IMR-90 (cell line): Measurements from ENCODE around the gene EIF1AD.

Source experiments
- CHD1 ChIP-seq: IDR thresholded peaks from 2 replicates; pipeline ENCODE4 v1.6.1; 2012; ENCODE audit warnings: low read depth, low read length, improper control_type of control experiment
- POLR2A ChIP-seq: IDR thresholded peaks from 2 replicates; pipeline ENCODE4 v1.6.1; 2012; ENCODE audit warnings: mild to moderate bottlenecking, low read depth, low read length
- TF ChIP-seq, protein P1 (sequence below): fragments of 150-350 bp; IDR thresholded peaks from 2 replicates; pipeline ENCODE4 v1.6.1; 2017; ENCODE audit warnings: mild to moderate bottlenecking, antibody characterized with exemption, low read length, low read depth

DNA sequence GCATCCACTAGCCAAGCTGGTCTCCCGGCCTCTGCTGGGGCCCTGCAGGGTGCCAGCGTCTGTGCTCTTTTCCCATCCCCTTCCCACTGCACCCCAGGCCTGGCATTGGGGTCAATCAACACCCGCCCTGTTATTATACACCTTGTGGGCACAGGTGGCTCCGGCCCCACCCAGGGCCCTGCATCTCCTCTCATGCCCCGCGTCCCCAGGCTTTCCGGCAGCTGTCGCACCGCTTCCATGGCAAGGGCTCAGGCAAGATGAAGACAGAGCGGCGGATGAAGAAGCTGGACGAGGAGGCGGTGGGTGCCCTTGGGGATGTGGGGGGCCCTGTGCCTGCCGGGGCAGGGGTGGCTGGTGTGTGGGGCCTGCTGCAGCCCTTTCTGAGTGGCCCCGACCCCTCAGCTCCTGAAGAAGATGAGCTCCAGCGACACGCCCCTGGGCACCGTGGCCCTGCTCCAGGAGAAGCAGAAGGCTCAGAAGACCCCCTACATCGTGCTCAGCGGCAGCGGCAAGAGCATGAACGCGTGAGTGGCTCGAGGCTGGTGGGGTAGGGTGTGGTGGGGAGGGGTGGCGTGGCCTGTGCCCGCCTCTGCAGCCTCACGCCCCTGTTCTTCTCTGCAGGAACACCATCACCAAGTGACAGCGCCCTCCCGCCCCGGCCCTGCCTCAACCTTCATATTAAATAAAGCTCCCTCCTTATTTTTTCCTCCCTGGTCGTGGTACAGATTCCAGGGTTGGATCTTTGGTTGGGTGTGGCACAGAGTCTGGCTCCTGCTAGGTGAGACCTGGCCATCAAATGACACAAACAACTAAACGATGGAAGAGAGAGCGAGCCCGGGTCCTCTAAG lies 23.3 kb downstream of the EIF1AD start:
- TF ChIP-seq CHD1 (no peak), POLR2A (no peak)
- TF ChIP-seq, protein P1, sequence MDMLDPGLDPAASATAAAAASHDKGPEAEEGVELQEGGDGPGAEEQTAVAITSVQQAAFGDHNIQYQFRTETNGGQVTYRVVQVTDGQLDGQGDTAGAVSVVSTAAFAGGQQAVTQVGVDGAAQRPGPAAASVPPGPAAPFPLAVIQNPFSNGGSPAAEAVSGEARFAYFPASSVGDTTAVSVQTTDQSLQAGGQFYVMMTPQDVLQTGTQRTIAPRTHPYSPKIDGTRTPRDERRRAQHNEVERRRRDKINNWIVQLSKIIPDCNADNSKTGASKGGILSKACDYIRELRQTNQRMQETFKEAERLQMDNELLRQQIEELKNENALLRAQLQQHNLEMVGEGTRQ = no peak
